HS-27A (cell line): ENCODE data around the gene CASP6.
"Not testable (repeated sequence)": the region's sequence is repeated elsewhere in the genome, so short reads cannot be mapped to it uniquely, and the experiment has no call there.

Experiments
- DNase-seq: peaks from one replicate; pipeline ENCODE4 v3.0.0-alpha.2; 2012; ENCODE audit warnings: low read depth, missing footprints

Gene CASP6

DNA sequence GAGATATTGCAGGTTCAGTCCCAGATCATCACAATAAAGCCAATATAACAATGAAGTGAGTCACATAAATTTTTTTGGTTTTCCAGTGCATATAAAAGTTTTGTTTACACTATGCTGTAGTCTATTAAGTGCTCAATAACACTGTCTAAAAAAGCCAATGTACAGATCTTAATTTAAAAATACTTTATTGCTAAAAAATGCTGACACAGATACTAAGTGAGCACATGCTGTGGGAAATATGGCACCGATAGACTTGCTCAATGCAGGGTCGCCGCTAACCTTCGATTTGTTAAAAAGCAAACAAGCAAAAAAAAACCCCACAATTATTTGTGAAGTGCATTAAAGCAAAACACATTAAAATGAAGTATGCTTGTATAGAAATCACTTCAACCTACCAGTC is 16.4 kb upstream of the CASP6 start:
- no peak for DNase-seq

DNA sequence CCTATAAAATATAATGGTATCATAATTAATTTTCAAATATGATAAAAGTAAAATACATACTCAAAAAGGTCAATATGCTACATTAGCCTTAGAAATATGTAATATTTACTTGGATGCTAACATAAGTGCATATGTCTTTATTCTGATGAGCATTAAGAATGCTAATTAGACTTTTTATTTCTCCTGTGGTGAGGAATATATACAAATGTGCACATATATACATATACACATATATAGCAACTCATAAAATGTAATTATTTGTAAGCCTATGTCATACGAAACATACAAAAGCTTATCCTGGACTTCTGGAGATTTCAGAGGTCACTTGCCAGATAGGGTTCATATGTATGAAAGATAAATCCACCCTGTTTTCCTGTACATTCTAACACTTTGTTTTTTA is 15.5 kb upstream of the CASP6 start:
- DNase-seq = no peak

DNA sequence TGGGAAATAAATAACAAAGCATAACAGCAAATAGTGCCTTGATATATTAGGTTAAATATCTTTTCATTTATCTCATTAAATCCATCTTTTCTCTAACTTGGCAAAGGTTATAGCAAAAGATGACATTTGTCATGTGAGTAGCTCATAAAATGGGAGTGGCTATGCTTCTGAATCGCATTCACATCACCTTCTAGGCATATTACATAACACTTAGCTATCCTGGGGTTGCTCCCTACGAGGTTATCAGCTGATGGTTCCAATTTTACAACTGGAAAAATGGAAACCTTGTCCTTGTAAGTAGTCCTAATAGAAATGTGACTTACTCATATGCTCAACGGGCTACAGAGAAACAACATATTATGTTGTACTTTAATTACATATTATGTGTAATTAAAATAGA is 10.3 kb upstream of the CASP6 start:
- DNase-seq = no peak

DNA sequence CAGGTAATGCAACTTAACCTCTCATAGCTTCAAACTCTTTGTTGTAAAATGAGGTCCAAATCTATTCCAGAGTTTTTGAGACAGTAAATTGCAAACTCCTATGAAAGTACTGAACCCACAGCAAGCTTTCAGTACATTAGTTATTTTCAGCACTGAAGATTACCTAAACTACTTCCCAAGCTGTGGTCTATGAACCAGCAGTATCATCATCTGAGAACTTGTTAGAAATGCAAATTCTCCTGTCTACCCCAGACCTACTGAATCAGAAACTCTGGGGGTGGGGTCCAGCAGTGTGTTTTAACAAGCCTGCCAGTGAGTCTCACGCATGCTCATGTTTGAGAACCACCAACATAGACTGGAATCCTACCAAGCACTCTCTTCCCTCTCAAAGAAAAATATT is 5.7 kb upstream of the CASP6 start:
- no peak for DNase-seq

DNA sequence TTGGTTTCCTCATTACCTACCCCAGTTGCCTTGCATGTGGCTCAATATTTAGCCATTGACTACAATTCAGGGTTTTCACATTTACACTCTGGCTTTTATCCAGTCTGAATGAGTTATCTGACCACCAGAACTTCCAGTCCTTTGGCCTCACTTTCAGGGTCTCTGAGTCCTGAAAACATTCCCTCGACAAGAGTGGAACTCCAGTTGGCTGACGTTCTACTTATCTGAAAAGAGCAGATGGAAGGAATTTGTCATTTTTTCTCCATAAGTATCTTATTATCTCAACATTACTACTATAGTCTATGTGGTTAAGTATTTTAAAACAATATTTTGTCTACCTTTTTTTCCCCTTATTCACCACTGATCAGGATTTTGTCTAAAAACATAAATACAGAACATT is 5.2 kb upstream of the CASP6 start:
- no peak for DNase-seq

DNA sequence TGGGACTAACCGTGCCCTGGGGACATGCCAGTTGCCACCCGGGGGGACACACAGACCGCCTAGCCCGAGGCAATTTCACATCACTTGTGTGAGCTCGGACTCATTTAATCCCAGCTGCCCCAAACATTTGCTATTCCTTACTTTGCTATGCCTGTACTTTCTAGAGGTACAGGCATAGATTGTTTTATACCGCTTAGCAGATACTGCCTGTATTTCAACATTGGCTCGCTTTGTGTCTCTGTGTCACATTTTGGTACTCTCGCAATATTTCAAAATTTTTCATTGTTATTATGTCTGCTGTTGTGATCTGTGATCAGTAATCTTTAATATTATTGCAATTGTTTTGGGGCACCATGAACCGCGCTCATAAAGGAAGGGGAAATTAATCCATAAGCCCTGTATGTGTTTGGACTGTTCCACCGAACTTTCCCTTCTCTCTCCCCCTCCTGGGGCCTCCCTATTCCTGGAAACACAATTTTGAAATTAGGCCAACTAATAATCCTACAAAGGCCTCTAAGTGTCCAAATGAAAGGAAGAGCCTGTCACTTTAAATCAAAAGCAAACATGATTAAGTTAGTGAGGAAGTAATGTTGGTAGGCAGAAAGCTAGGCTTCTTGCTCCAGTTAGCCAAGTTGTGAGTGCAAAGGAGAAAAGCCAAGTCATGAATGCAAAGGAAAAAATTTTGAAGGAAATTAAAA is 568 bp upstream of the CASP6 start:
- DNase-seq = no peak

DNA sequence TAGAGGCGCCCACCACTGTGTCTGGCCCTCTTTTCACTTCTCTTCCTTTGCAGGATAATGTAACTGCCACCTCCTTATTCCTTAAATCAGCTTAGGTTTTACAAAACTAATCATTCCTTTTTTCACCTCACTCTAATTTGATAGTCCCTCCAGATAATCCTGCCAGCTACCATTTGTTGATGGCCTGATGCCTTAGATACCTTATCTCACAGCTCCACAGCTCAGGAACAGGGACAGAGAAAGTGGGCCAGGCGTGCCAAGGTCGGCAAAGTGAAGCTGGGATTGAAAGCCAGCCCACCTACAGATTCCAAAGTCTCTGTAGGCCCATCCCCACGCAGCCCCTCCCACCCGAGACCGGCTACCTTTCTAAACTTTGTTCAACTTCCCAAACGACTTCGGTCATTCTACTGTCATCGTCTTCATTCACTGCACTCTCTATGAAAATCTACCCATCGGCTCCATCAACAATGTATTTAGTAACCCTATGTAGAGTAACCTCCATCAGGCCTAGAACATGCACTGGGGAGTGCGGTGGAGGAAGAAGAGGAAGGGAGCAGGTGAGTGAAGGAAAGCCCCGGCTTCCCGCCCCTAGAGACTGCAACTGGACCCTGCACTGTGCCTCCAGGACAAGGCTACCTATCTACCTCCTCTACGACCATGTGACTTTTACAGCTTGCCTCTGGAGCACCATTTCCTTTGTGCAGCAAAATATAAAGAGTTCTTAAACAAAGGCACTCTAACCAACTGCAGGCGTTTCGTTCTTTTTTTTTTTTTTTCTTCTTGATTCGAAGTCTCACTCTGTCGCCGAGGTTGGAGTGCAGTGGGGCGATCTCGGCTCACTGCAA is 1.5 kb downstream of the CASP6 start:
- DNase-seq = no peak

DNA sequence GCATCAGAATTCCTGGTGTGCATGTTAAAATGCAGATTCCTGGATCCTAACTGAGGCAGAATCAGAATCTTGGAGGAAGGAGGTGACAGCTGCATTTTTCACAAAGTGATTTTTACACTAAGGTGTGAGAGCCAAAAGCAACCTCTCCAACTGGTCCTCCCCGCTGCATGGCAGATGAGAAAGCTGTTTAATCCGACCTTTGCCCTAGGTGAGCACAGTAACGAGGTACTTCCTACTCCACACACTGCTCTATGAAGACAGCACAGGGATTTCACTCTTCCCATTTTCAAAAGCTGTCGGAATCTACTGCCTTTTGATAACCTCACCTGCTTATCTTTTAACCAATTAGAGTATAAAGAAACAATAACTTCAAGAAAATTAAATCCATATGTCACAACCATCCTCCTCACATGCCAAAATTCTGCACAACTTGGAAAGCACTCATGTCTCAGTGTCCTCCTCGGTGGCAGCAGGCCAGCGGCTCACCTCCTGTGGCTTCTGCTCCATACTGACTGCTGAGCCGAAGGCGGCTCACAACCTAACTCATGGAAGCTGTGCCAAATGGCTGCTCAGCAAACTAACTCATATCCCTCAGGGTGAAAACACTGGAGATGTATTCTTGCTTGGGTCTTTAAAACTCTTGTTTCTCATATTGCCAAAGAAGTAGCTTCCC is 3.6 kb downstream of the CASP6 start:
- DNase-seq = no peak

DNA sequence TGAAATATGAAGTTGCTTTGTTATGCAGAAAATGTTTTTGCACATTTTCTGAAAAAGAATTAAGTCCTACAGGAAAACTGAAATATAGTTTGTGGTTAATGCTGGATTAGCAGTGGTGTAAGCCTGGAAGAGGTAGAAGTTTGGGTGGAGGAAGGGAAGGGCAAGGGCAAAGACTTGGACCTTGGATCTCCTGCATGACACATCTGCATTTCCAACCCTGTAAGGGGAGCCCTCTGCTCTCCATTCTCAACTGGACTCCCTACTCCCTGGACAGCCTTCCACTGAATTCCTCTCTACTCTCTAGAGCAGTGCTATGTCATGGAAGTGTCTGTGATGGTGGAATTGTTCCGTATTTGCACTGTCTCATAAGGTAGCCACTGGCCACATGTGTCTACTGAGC is 4.6 kb downstream of the CASP6 start:
- no peak for DNase-seq

DNA sequence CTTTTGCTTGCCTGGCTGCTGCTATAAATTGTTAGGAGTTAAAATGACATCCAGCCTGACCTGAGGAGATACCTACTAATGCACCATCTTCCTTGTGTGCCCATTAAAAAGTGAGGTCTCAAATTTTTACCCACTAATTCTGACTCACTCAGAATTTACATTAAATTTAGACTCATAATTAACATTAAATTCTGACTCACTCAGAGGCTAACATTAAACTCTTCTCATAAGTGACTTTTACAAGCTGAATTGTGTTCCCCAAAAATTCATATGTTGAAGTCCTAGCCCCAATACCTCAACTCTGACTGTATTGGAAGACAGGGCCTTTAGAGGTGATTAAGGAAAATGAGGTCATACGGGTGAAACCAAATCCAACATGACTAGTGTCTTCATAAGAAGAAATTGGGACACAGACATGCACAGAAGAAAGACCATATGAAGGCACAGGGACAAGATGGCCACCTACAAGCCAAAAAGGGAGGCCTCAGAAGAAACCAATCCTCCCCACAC is 11.8 kb downstream of the CASP6 start:
- DNase-seq = no peak

DNA sequence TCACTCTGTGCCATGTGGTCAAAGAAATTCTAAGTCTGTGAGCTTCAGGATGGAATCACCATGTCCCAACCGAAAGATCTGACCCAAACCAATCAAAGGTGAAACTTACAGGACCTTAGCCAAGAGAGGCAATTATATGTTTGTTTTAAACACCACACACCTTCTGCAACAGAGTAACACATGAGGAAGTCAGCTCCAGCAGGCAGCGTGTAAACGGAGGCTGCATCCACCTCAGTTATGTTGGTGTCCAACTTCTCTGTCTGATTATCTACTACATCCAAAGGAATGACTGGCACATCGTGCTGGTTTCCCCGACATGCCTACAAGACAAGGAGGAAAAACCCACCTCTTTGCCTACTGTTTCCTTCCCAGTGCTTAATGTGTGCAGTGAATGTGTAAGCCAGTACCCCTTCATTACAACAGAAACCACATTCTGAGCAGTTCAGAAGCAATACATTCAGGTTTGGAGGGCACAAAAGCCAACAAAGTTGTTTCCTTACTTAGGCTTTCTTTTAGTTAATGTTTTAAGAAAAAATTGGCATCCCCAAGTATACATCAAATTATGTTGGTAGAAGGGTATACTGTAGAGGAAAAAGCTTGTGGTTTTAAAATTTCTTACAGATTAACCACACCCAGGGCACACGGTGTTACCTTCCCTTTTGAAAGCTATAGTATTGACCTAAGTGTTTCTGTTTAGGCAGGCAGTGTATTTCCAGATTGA is 12.4 kb downstream of the CASP6 start:
- no peak for DNase-seq

DNA sequence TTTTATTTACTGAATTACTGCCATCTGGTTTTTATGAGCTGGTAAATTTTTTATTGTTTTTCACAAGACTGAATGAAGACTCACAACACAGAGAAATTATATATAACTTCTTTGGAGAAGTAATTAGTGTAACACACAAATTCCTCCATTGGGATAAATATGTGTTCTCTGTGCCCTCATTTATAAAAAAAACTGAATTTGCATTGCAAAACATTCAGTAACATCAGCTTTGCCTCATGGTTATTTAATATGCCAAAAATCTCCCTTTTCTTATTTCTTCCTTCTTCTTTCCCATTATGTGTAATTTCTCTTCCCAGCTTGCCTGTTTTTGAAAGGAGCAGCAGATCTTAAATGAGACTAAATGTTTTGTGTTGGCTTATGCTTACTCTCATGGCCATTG is 18.5 kb downstream of the CASP6 start:
- DNase-seq = no peak

DNA sequence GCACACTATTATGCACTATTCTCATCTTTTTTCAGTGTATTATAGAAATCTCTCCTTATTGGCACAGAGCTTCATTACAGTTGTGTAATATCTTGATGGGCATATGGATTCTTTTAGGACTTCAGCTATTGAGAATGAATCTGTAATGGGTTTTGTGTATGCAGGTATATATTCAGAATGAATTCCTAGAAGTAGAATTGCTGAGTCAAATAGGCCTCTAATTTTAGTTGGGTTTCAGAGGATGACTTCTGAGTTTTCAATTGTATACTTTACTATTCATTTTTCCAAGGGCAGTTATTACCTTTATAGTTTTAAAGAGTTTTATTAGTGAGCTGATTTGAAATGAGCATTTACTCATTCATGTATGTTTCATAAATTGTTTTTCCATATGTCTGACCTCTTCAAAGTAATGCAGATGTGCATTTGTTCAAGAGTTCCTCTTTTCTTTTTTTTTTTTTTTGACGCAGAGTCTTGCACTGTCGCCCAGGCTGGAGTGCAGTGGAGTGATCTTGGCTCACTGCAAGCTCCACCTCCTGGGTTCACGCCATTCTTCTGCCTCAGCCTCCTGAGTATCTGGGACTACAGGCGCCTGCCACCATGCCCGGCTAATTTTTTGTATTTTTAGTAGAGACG is 19.5 kb downstream of the CASP6 start:
- no peak for DNase-seq

DNA sequence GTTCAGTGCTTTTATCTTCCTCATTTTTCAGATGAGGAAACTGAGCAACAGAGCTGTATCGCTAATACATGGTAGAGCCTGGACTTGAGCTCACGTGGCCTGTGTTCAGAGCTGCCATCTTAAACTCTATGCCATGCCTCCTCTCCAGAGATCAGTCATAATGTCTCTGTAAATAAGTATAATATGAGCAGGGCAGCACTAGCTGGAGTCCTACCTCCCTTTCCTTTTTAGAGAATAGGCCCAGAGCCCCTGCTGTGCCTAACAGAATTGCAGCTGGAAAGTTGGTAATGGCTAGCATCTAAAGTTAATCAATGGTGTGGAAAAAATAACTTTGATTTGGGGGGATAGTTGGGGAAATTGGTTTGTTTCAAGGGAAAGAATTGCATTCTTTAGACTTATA is 20.4 kb downstream of the CASP6 start:
- no peak for DNase-seq

DNA sequence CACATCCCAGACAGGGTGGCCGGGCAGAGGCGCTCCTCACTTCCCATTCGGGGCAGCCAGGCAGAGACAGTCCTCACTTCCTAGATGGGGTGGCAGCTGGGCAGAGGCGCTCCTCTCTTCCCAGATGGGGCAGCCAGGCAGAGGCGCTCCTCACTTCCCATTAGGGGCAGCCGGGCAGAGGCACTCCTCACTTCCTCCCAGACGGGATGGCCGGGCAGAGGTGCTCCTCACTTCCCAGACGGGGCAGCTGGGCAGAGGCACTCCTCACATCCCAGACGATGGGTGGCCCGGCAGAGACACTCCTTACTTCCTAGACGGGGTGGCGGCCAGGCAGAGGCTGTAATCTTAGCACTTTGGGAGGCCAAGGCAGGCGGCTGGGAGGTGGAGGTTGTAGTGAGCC is 24.3 kb downstream of the CASP6 start:
- not testable (repeated sequence) for DNase-seq

DNA sequence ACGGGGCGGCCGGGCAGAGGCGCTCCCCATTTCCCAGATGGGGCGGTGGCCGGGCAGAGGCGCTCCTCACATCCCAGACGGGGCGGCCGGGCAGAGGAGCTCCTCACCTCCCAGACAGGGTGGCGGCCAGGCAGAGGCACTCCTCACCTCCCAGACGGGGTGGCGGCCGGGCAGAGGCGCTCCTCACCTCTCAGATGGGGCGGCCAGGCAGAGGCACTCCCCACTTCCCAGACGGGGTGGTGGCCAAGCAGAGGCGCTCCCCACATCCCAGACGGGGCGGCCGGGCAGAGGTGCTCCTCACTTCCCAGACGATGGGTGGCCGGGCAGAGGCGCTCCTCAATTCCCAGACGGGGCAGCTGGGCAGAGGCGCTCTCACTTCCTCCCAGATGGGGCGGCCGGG is 24.8 kb downstream of the CASP6 start:
- not testable (repeated sequence) for DNase-seq

DNA sequence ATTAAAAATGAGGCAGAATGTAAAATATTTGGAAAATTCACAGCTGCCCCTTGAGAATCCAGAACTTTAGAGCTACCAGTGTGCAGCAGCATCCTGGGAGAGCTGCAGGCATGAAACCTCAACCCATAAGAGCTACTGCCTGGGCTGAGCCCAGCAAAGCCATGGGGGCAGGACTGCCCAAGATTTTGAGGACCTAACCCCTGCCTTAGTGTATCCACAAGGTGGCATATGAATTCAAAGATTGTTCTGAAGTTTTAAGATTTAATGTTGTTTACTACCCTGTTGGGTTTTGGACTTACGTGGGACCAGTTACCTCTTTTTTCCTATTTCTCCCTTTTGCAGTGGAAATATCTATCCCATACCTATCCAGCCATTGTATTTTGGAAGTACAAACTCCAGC is 26.4 kb downstream of the CASP6 start:
- DNase-seq = no peak

DNA sequence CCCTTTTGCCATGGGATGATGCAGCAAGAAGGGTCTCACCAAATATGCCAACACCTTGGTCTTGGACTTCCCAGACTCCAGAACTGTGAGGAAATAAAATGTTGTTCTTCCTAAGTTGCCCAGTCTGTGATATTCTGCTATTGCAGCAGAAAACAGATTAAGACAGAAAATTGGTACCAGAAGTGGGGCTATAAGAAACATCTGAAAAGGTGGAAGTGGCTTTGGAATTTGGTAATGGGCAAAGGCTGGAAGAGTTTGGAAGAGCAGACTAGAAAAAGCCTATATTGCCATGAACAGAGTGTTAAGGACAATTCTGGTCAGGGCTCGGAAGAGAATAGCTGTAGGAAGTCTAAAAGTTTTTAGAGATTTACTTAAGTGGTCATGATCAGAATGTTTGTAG is 27.4 kb downstream of the CASP6 start:
- no peak for DNase-seq

DNA sequence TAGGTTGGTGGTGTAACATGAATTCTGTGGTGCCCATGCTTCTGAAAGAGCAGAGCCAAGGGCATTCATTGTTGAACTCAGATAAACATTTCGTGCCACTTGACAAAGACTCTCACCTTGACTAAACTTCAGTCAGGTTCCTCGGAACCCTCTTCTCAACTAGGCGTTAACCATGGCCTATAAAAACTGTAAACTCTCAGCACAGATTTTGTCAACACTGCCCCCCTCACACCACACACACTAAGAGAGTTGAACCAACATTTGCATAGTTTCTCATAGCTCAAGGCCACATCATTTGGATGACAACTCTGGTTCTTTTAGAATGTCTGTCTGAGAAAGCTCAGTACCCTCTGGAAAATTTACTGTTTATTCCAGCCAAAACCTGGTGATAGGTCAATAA is 28.1 kb downstream of the CASP6 start:
- no peak for DNase-seq

DNA sequence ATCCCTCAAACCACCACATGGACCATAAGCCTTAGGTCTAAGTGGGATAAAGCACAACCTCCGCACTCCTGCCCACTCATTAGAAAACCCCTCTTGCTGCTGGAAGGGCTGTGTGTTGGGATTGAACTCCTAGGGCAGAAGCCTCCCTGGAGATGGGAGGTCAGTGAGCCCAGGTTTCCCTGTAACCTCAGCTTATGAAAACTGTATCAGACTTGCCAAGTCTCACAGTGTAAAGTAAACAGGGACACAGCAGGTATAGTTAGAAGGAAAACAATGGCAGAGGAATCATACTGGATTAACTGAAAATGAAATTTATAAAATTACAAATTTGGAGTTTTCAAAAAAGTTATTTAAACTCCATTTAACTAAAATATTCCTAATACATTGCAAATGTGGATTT is 29.9 kb downstream of the CASP6 start:
- DNase-seq = no peak

DNA sequence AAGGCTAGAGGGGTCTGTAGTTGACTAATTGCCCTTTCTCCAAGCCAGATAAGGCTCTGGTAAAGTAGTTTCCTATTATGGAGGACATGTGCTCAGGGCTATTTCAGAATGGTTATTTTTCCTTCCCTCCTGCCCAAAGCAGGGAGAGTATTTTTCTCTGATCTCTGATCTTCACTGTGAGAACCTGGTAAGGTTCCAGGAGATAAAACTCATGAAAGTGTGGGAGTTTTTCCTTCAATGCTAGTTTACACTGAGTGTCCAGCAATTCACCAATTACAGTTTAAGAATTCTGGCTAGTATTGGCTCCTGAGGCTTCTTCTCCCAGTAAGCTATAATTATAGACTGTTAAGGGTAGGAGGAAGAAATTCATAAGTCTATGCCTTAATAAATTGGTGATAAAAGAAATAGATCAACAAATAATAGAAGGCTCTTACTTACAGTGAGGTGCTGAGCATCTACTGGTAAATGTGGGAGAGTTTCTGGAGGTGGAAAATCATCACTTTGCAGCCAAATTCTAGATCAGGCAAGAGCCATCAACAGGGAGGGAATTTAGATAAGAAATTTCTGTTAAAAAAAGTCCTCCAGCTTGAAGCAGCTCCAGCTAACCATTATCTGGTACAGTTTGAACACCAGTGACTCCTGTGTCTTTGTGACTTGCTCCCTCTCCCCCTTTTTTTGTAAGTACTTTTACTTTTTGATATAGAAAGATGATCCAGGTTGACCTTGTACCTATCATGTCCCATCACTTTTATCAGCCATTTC is 30.9 kb downstream of the CASP6 start:
- no peak for DNase-seq
